HCT116 (cell line): ENCODE measurements around the gene GRIPAP1. TPM values are rescaled to one million over a fixed set of nuclear protein-coding genes. Genes with fewer than 3 reads are reported as not detected.

ENCODE experiments used
- ATAC-seq: fragments of 200-7000 bp; cut with Tn5 transposase; 2 replicates; pipeline ENCODE4 v1.9.1; 2020; ENCODE audit warnings: mild to moderate bottlenecking, moderate library complexity
- BruUV-seq: library from RNA; stranded (reverse); fragments of 400-500 nt; replicated peaks from 2 replicates; lab custom pipeline; 2021; lab: Mats Ljungman, UMichigan
- CTCF ChIA-PET: fragments of 300-600 bp; sonication (Branson Sonifier 250); formaldehyde crosslinking; loops from one replicate; lab custom pipeline; 2021; ENCODE audit warnings: antibody characterized with exemption; lab: Charles Lee
- POLR2A ChIA-PET: fragments of 300-600, 350-600 bp; sonication (Branson Sonifier 250); formaldehyde crosslinking; loops from one replicate; lab custom pipeline; 2021; ENCODE audit warnings: antibody characterized with exemption; lab: Charles Lee
- RAD21 ChIA-PET, 2 experiments: fragments of 300-600 bp; sonication (Branson Sonifier 250); formaldehyde crosslinking; loops; one replicate each; lab custom pipeline; 2023; ENCODE audit warnings: low total read pairs in 2 of 2; ENCODE audit not compliant: uncharacterized antibody in 2 of 2, unreplicated experiment in 2 of 2, low non-redundant PET in 1 of 2; lab: Charles Lee
- DNase-seq: peaks from one replicate; pipeline ENCODE4 v3.0.0-alpha.2; 2010; ENCODE audit warnings: low read depth, low spot score
- H2AFZ ChIP-seq: fragments of 200-600 bp; shearing (Covaris generic), sonication (generic); 2 replicates; pipeline ENCODE4 v1.6.1; 2017; ENCODE audit warnings: low read depth, mixed run types, mixed read lengths, antibody characterized with exemption, low read length; ENCODE audit not compliant: poor library complexity, severe bottlenecking
- H3K27ac ChIP-seq: 2 replicates; pipeline ENCODE4 v1.5.1; 2012; ENCODE audit warnings: low read depth, low read length
- H3K27me3 ChIP-seq: fragments of 200-600 bp; sonication (generic); 2 replicates; pipeline ENCODE4 v1.6.1; 2016; ENCODE audit warnings: mixed run types, low read length, mixed read lengths; ENCODE audit not compliant: insufficient read depth
- H3K36me3 ChIP-seq, 2 experiments: fragments of 200-500 bp in 1 of 2; fragments of 200-600 bp in 1 of 2; sonication (Bioruptor generic) in 1 of 2; sonication (generic) in 1 of 2; 2 replicates each; pipeline versions ENCODE4 v1.5.1 to v1.6.1; 2014 to 2016; ENCODE audit warnings: low read length in 2 of 2, inconsistent platforms in 1 of 2, mixed read lengths in 1 of 2, mixed run types in 1 of 2; ENCODE audit not compliant: insufficient read depth in 2 of 2, control insufficient read depth in 1 of 2
- H3K4me1 ChIP-seq, 2 experiments: fragments of 200-600 bp in 1 of 2; sonication (generic) in 1 of 2; 2 replicates each; pipeline versions ENCODE4 v1.5.1 to v1.6.1; 2012 to 2017; ENCODE audit warnings: low read length in 2 of 2, inconsistent platforms in 1 of 2, mild to moderate bottlenecking in 1 of 2, mixed read lengths in 1 of 2, mixed run types in 1 of 2, moderate library complexity in 1 of 2; ENCODE audit not compliant: insufficient read depth in 2 of 2, control insufficient read depth in 1 of 2
- H3K4me2 ChIP-seq: fragments of 200-600 bp; sonication (generic); 2 replicates; pipeline ENCODE4 v1.6.1; 2017; ENCODE audit warnings: mixed run types, low read length, mixed read lengths
- H3K4me3 ChIP-seq, 2 experiments: fragments of 200-600 bp in 1 of 2; sonication (generic) in 1 of 2; replicated peaks in 1 of 2; 2 replicates each; pipeline ENCODE4 v1.5.1; 2011 to 2016; ENCODE audit warnings: low read length in 2 of 2, control low read depth in 1 of 2, low read depth in 1 of 2, mild to moderate bottlenecking in 1 of 2, mixed read lengths in 1 of 2, mixed run types in 1 of 2
- H3K79me2 ChIP-seq: fragments of 200-600 bp; sonication (generic); 2 replicates; pipeline ENCODE4 v1.6.1; 2017; ENCODE audit warnings: mild to moderate bottlenecking, mixed run types, low read length, moderate library complexity, mixed read lengths; ENCODE audit not compliant: insufficient read depth
- H3K9ac ChIP-seq: fragments of 200-600 bp; sonication (generic); 2 replicates; pipeline ENCODE4 v1.6.1; 2016; ENCODE audit warnings: low read length, mixed read lengths
- H3K9me2 ChIP-seq: fragments of 200-600 bp; sonication (generic), shearing (Covaris generic); 2 replicates; pipeline ENCODE4 v1.6.1; 2017; ENCODE audit warnings: mixed run types, mild to moderate bottlenecking, moderate library complexity; ENCODE audit not compliant: insufficient read depth
- H3K9me3 ChIP-seq, 2 experiments: fragments of 200-500 bp in 1 of 2; fragments of 200-600 bp in 1 of 2; sonication (Bioruptor generic) in 1 of 2; sonication (generic) in 1 of 2; 2 replicates each; pipeline ENCODE4 v1.6.1; 2014 to 2017; ENCODE audit warnings: low read length in 2 of 2, mixed read lengths in 2 of 2, inconsistent platforms in 1 of 2, low read depth in 1 of 2, mild to moderate bottlenecking in 1 of 2, mixed run types in 1 of 2, moderate library complexity in 1 of 2; ENCODE audit not compliant: control insufficient read depth in 1 of 2, insufficient read depth in 1 of 2
- H4K20me1 ChIP-seq: fragments of 200-600 bp; sonication (generic), shearing (Covaris generic); 2 replicates; pipeline ENCODE4 v1.6.1; 2017; ENCODE audit warnings: mixed run types, mild to moderate bottlenecking, moderate library complexity; ENCODE audit not compliant: insufficient read depth
- ELF1 ChIP-seq: IDR thresholded peaks from 2 replicates; pipeline ENCODE4 v1.6.1; 2012; ENCODE audit warnings: low read depth, borderline replicate concordance
- POLR2AphosphoS5 ChIP-seq: IDR thresholded peaks from 2 replicates; pipeline ENCODE4 v1.6.1; 2011; ENCODE audit warnings: mild to moderate bottlenecking, low read depth, low read length, moderate library complexity
- YY1 ChIP-seq: IDR thresholded peaks from 2 replicates; pipeline ENCODE4 v1.6.1; 2011; ENCODE audit warnings: low read length, low read depth, moderate library complexity, mild to moderate bottlenecking; ENCODE audit not compliant: insufficient replicate concordance; ENCODE audit errors: extremely low read depth
- ZFX ChIP-seq: fragments of 450-650 bp; IDR thresholded peaks from 2 replicates; pipeline ENCODE4 v1.6.1; 2017
- ZNF274 ChIP-seq: fragments of 200-500 bp; sonication (Bioruptor generic); IDR thresholded peaks from 2 replicates; pipeline ENCODE4 v1.6.1; 2014; ENCODE audit warnings: mild to moderate bottlenecking, low read depth, low read length, inconsistent platforms
- intact Hi-C: fragments of 100-400 bp; cut with micrococcal nuclease; formaldehyde crosslinking; loops from 2 replicates; pipeline ENCODE4 v1.10.0; 2022
- total RNA-seq: library from RNA; stranded (reverse); gene quantifications from one replicate; pipeline ENCODE4 v1.2.1, GENCODE V29; 2021; ENCODE audit not compliant: unreplicated experiment
- TF ChIP-seq, protein P1 (sequence below): IDR thresholded peaks from 2 replicates; pipeline ENCODE4 v1.6.1; 2012; ENCODE audit warnings: low read depth

Gene GRIPAP1
- total RNA-seq, 1 experiment from 2014 or later, result 39.4 TPM

DNA sequence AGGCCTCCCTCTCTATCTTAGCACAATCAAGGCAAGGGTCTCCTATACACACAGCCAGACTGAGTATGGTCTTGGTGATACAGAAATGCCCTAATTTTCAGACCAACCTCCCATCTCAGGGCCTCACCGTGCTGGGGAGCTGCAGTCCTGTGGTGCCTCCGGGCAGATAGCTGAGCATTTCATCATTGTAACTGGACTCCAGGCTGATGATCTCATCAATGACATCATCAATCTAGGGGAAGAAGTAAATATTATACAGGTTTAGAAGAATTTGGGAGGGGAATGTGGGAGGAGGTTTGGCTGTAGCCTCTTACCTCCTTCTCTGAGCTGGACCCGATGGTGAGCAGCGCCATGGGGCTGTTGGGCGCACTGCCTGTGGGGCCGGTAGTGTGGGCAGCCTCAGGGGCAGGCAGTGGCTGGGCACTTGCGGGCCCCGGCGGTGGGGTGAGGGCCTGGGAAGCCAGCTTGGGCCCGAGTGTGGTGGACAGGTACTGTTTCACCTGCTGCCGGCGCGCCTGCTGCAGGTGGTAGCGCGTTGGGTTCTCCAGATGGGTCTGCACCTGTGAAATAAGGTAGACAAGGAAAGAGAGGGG lies 35.9 kb upstream of the GRIPAP1 start:
- H2AFZ ChIP-seq, result no peak overlapping the region
- H3K36me3 ChIP-seq, result peaks cover 5 to 7% of the 10 kb centered on the region in 2 experiments; a peak in 3 of 4 replicates
- H3K27ac ChIP-seq, result no peak overlapping the region
- H3K4me3 ChIP-seq, result no peak overlapping the region
- ChIA-PET POLR2A (no interaction called here), CTCF (no interaction called here), RAD21 (no interaction called here)
- H3K27me3 ChIP-seq, result no peaks in the 10 kb centered on the region
- no peak for ATAC-seq
- no peak overlapping the region for H3K4me2 ChIP-seq
- TF ChIP-seq YY1 (no peak), ELF1 (no peak), ZFX (no peak), ZNF274 (no peak), POLR2AphosphoS5 (no peak)
- TF ChIP-seq, protein P1, sequence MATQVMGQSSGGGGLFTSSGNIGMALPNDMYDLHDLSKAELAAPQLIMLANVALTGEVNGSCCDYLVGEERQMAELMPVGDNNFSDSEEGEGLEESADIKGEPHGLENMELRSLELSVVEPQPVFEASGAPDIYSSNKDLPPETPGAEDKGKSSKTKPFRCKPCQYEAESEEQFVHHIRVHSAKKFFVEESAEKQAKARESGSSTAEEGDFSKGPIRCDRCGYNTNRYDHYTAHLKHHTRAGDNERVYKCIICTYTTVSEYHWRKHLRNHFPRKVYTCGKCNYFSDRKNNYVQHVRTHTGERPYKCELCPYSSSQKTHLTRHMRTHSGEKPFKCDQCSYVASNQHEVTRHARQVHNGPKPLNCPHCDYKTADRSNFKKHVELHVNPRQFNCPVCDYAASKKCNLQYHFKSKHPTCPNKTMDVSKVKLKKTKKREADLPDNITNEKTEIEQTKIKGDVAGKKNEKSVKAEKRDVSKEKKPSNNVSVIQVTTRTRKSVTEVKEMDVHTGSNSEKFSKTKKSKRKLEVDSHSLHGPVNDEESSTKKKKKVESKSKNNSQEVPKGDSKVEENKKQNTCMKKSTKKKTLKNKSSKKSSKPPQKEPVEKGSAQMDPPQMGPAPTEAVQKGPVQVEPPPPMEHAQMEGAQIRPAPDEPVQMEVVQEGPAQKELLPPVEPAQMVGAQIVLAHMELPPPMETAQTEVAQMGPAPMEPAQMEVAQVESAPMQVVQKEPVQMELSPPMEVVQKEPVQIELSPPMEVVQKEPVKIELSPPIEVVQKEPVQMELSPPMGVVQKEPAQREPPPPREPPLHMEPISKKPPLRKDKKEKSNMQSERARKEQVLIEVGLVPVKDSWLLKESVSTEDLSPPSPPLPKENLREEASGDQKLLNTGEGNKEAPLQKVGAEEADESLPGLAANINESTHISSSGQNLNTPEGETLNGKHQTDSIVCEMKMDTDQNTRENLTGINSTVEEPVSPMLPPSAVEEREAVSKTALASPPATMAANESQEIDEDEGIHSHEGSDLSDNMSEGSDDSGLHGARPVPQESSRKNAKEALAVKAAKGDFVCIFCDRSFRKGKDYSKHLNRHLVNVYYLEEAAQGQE, result no peak
- no peak overlapping the region for H3K9ac ChIP-seq
- peaks cover 19 to 27% of the 10 kb centered on the region in 2 experiments for H3K4me1 ChIP-seq
- no peaks in the 10 kb centered on the region for H4K20me1 ChIP-seq
- no TSS peak for BruUV-seq
- H3K9me2 ChIP-seq, result no peaks in the 10 kb centered on the region
- intact Hi-C loops, result no loop called here
- peaks cover 35% of the 10 kb centered on the region for H3K79me2 ChIP-seq
- no peaks in the 10 kb centered on the region for H3K9me3 ChIP-seq
- DNase-seq, result no peak
